NB4 (cell line): ENCODE data around the gene IMMP2L.
"Not testable (repeated sequence)": the region's sequence is repeated elsewhere in the genome, so short reads cannot be mapped to it uniquely, and the experiment has no call there.

Experiments used
- CTCF ChIP-seq: IDR thresholded peaks from one replicate; pipeline ENCODE4 v1.5.1; 2012; ENCODE audit warnings: low read depth, low read length
- MYC ChIP-seq: IDR thresholded peaks from 2 replicates; pipeline ENCODE4 v1.6.1; 2011; ENCODE audit warnings: low read depth, low read length
- POLR2A ChIP-seq: IDR thresholded peaks from 2 replicates; pipeline ENCODE4 v1.6.1; 2011; ENCODE audit warnings: mild to moderate bottlenecking; ENCODE audit not compliant: insufficient read length; ENCODE audit errors: extremely low read depth
- TF ChIP-seq, protein P1 (sequence below): IDR thresholded peaks from 2 replicates; pipeline ENCODE4 v1.6.1; 2011; ENCODE audit warnings: low read depth, low read length

GRCh38 chr7:111249807-111250206 lies 312.5 kb downstream of the IMMP2L start:
- not testable (repeated sequence) for TF ChIP-seq CTCF, POLR2A, MYC
- TF ChIP-seq, protein P1, sequence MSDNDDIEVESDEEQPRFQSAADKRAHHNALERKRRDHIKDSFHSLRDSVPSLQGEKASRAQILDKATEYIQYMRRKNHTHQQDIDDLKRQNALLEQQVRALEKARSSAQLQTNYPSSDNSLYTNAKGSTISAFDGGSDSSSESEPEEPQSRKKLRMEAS: not testable (repeated sequence)
